ENCODE measurements around the gene RPRD1B. TPM values are rescaled to one million over a fixed set of nuclear protein-coding genes. Genes with fewer than 3 reads are reported as not detected.

The RPRD1B gene, protein sequence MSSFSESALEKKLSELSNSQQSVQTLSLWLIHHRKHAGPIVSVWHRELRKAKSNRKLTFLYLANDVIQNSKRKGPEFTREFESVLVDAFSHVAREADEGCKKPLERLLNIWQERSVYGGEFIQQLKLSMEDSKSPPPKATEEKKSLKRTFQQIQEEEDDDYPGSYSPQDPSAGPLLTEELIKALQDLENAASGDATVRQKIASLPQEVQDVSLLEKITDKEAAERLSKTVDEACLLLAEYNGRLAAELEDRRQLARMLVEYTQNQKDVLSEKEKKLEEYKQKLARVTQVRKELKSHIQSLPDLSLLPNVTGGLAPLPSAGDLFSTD
- total RNA-seq (10 to 100 TPM; 66.9 to 88.5 (median 69.1) TPM), polyA plus RNA-seq (18.5 TPM)
- long read RNA-seq, donor 1, transcript RPRD1B-201 (7 exons, 3,874 nt), result major isoform, 14 of 53 reads
- long read RNA-seq, donor 1, transcript RPRD1B-204 (2 exons, 571 nt), result minor isoform, 5 of 53 reads
- long read RNA-seq, donor 1, transcript RPRD1B-205 (2 exons, 554 nt), result minor isoform, 9 of 53 reads
- long read RNA-seq, donor 1, partial matches to known transcripts, result 13 of 53 reads
- long read RNA-seq, donor 1, other reads (novel, unspliced or antisense), result 12 of 53 reads
- long read RNA-seq, donor 2, transcript RPRD1B-201 (7 exons, 3,874 nt), result major isoform, 8 of 22 reads
- long read RNA-seq, donor 2, partial matches to known transcripts, result 1 of 22 reads
- long read RNA-seq, donor 2, other reads (novel, unspliced or antisense), result 9 of 22 reads
- long read RNA-seq, donor 3, transcript RPRD1B-201 (7 exons, 3,874 nt), result major isoform, 77 of 239 reads
- long read RNA-seq, donor 3, transcript RPRD1B-204 (2 exons, 571 nt), result minor isoform, 18 of 239 reads
- long read RNA-seq, donor 3, transcript RPRD1B-205 (2 exons, 554 nt), result minor isoform, 53 of 239 reads
- long read RNA-seq, donor 3, partial matches to known transcripts, result 58 of 239 reads
- long read RNA-seq, donor 3, other reads (novel, unspliced or antisense), result 33 of 239 reads
- long read RNA-seq, donor 4, transcript RPRD1B-201 (7 exons, 3,874 nt), result major isoform, 6 of 27 reads
- long read RNA-seq, donor 4, partial matches to known transcripts, result 0 of 27 reads
- long read RNA-seq, donor 4, other reads (novel, unspliced or antisense), result 14 of 27 reads

DNA sequence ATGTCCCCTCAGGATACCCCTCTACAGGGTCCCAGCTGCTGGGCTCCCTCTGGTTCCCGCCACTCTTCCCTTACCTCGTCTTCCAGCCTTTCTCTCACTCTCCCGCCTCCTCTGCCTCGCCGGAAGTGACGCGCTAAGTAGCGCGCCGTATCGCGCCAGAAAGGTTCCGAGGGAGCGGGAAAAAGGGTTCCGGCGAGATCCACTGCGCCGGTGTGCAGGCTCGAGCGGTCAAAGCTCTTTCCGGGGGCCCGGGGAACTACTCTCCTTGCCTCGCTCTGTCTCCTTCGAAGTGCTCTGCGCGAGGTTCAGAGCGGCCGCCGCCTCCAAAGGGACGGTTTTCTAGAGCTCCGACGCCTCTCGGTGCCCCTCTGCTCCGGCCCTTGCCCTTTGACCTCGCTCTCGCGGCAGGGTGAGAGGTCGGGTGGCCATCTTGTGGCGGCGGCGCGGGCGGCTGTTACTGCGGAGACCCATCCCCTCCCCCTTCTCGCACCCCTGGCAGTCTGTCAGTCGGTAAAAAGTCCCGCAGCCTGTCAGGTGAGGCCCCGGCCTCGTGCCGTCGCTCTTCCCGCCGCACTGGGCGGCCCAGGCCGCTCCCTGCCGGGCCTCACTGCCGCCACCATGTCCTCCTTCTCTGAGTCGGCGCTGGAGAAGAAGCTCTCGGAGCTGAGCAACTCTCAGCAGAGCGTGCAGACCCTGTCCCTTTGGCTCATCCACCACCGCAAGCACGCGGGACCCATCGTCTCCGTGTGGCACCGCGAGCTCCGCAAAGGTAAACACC lies at the start of gene RPRD1B, which contains the start of gene TTI1:
RPRD1B (plus strand) TSS at position 417 of the 778 bp plus-strand sequence; CDS start at position 619, 202 bp downstream.
TTI1 (minus strand) TSS at position 127 of the 778 bp plus-strand sequence. CDS start 19,640 bp downstream, outside the sequence.
- intact Hi-C loops (cut with DNase I), result no loop called here
- DNase-seq (peak; percentile 91 to 96 (median 95)), ATAC-seq (peak; percentile 97)
- Histone ChIP-seq H3K9me3 (ENCODE audit: control insufficient read depth, low read length) (no peaks in the 10 kb centered on the region), H3K4me1 (ENCODE audit: control insufficient read depth, insufficient read depth, low read length) (peaks cover 9% of the 10 kb centered on the region), H3K27me3 (ENCODE audit: control insufficient read depth, insufficient read depth) (no peaks in the 10 kb centered on the region), H3K27ac (ENCODE audit: low read length) (peak within 1 kb of the TSS; percentile 83), H3K4me3 (ENCODE audit: low read length) (peak within 1 kb of the TSS; percentile 82)
- WGBS, result under 1% methylated on average over 69 of the region's 69 CpGs

DNA sequence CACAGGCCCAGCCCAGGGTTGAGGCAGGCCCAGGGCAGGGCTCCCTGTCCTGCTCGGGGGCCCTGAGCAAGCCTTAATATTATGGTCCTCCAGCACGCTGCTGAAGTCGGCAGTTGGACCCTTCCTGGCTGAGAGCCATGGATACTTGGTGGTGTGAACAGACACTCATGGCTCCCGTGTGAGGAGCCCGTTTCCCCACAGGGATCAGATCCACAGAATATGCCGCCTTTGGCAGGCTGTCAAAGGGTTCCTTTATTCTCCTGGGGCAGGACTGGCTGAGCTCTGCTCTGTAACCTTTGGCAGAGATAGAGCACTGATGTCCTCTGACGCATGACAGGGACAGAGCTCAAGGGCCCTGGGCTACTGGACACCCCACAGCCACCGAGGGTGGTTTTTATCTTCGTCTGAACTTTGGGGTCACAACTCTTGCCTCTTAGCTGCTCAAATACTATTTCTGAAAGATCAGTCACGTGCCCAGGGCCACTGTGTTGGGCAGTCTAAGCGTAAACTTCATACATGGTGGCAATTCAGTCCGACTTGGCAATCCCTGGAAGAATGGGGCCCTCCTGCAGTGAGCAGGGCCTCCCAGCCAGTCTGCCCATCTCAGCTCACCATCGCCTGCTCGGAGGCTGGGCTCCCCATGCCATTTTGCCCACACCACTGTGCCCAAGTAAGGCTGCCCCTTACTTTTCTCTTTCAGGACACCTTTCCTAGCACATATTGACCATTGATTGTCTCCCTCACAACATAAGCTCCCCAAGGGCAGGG lies 49.3 kb upstream of the RPRD1B start:
- DNase-seq, result peak; percentile 54 to 69 (median 63)
- Histone ChIP-seq H3K27me3 (ENCODE audit: control insufficient read depth, insufficient read depth) (no peaks in the 10 kb centered on the region), H3K4me3 (ENCODE audit: low read length) (no peak overlapping the region), H3K9me3 (ENCODE audit: control insufficient read depth, low read length) (no peaks in the 10 kb centered on the region), H3K27ac (ENCODE audit: low read length) (peak overlapping the region; percentile 78), H3K4me1 (ENCODE audit: control insufficient read depth, insufficient read depth, low read length) (peaks cover 13% of the 10 kb centered on the region)
- intact Hi-C loops (cut with DNase I), result no loop called here
- 49% methylated on average over 14 of the region's 14 CpGs for WGBS
- ATAC-seq, result peak; percentile 39 to 81

DNA sequence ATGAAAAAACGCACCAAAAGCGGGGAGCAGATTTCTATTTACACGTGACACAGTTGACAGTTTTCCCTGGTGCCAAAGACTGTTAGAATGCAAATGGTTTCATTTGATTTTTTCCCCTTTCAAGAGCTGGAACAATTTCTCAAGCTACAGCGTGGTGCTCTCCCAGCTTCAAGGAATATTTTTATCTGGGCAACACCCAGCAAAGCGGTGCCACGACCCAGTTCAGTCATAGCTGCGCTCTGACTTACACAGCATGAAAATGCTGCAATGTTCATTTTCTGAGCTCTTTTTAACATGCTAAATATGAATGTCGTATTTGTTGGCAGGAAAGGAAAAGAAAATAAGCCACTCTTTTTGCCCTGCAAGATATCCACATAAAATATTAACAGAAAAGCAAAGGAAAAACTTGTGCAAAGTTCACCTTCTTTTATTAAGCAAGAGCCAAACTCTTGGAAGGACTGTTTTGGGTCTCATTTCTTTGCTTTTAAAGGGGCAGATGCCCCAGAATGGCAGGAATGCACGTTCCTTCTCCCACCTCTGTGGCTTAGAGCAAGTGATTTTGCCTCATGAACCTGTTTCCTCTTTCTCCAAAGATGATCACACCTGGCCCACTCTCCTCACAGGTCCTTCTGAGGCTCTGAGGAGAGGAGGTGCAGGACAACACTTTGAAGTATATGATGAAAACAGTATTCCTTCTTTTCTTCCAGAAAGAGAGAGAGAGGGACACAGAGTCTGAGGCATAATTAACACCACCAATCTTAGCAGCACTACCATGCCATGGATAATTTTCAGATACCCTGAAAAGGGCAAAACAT lies 47.3 kb upstream of the RPRD1B start:
- WGBS, result 52% methylated on average over 9 of the region's 9 CpGs
- intact Hi-C loops (cut with DNase I), result no loop called here
- Histone ChIP-seq H3K4me1 (ENCODE audit: control insufficient read depth, insufficient read depth, low read length) (peaks cover 21% of the 10 kb centered on the region), H3K27ac (ENCODE audit: low read length) (peak overlapping the region; percentile 92), H3K4me3 (ENCODE audit: low read length) (no peak overlapping the region), H3K27me3 (ENCODE audit: control insufficient read depth, insufficient read depth) (no peaks in the 10 kb centered on the region), H3K9me3 (ENCODE audit: control insufficient read depth, low read length) (no peaks in the 10 kb centered on the region)
- ATAC-seq (no peak), DNase-seq (no peak)

DNA sequence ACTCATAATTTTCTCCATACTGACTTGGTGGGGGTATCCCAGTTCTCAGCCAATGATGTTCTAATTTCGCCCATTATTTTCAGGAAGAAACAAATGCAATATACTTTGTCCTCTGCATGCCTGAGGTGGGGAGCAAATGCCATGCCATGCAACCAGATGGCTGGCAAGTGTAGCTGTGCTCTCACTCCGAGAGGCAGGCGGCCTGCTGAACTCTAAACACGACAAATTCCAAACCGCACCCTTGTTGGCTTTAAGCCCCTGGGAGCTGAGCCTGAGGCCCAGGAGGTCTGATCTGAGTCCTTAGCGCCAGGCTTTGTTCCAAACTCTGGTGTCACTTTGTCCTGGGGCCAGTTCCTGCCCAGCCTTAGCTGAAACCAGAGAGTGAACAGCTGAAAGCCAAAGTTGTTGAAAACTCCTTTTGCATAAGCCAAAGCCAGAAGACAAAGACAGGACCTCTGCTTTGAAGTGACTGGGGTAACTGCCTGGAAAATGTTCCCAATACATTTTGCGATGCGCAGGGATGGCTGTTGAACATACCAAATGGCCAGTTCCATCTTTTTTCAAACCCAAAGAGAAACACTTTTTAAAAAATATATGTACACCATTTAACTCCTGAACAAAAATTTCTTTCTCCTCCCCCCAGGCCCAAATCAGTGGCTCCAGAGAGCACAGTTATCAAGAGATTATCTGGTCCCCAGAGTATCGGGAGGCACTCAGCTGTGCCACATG lies 46.5 kb upstream of the RPRD1B start:
- DNase-seq, result peak; percentile 75 to 89 (median 85)
- WGBS, result 43% methylated on average over 9 of the region's 9 CpGs
- H3K4me1 ChIP-seq (ENCODE audit: control insufficient read depth, insufficient read depth, low read length), result peaks cover 23% of the 10 kb centered on the region
- no peaks in the 10 kb centered on the region for H3K9me3 ChIP-seq (ENCODE audit: control insufficient read depth, low read length)
- no peak overlapping the region for H3K4me3 ChIP-seq (ENCODE audit: low read length)
- peak; percentile 62 to 73 for ATAC-seq
- intact Hi-C loops (cut with DNase I), result no loop called here
- H3K27ac ChIP-seq (ENCODE audit: low read length), result peak overlapping the region; percentile 96
- no peaks in the 10 kb centered on the region for H3K27me3 ChIP-seq (ENCODE audit: control insufficient read depth, insufficient read depth)

DNA sequence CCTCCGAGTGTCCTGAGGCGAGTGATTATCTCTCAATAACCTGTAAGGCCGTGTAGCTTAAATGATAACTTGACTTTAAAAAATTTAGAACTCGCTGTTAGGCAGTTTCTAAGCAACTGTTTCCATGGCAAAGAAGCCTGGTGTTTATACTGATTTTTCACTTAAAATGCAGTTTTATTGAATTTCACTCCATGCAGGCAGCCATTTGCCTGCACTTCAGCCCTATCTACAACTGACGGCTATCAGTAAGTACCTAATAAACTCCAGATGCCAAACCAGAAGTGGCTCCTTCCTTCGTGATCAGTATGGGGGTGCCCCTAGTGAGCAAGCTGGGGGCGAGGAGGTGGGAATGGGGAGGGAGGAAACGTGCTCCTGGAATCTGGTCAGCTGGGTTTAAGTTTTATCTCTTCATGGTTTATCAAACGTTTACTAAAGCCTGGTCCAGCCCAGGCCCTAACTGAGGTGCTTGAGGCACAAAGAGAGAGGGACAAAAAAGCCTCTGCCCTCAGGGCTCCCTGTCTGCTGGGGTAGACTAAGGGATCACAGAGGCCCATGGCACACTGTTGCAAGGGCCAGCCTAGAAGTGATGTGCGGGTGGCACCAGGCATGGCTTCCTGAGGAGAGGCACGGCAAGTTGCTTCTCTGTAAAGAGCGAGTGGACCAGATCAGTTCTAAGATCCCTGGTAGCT lies 45.8 kb upstream of the RPRD1B start:
- Histone ChIP-seq H3K9me3 (ENCODE audit: control insufficient read depth, low read length) (no peaks in the 10 kb centered on the region), H3K4me1 (ENCODE audit: control insufficient read depth, insufficient read depth, low read length) (peaks cover 23% of the 10 kb centered on the region), H3K27me3 (ENCODE audit: control insufficient read depth, insufficient read depth) (no peaks in the 10 kb centered on the region), H3K27ac (ENCODE audit: low read length) (peak overlapping the region; percentile 96), H3K4me3 (ENCODE audit: low read length) (no peak overlapping the region)
- WGBS, result 60% methylated on average over 12 of the region's 12 CpGs
- DNase-seq (no peak), ATAC-seq (no peak)
- intact Hi-C loops (cut with DNase I), result no loop called here

DNA sequence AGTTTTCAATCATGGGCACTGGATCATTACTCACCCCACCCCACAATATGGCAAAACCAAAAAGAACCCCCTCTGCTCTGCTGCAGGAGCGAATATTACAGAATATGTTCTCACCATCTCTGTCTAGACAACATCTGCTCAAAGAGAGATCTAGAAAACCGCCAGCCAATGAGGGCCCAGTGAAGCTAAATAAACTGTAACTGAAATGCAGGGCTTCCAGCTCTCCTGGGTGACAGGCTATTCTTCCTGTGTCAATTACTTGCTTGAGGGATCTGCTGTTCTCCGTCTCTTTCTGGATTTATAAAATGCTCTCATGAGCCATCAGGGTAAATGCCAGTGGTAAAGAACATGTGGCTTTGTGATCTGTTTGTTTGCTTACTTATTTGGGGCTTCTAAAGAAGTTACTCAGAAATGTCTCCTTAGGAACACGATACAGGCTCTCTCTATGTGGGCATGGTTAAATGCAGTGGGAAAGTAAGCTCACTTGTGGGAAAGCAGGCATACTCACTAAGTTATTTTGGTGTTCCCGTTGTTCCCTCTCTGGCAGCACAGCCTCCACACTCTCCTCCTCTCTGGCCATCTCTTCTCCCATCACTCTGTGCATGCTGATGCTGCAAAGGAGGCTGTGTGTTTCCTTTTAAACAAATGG lies 45.1 kb upstream of the RPRD1B start:
- Histone ChIP-seq H3K9me3 (ENCODE audit: control insufficient read depth, low read length) (no peaks in the 10 kb centered on the region), H3K27ac (ENCODE audit: low read length) (peak overlapping the region; percentile 96), H3K27me3 (ENCODE audit: control insufficient read depth, insufficient read depth) (no peaks in the 10 kb centered on the region), H3K4me1 (ENCODE audit: control insufficient read depth, insufficient read depth, low read length) (peaks cover 22% of the 10 kb centered on the region), H3K4me3 (ENCODE audit: low read length) (no peak overlapping the region)
- DNase-seq, result no peak
- WGBS, result 81% methylated on average over 5 of the region's 5 CpGs
- intact Hi-C loops (cut with DNase I), result no loop called here
- ATAC-seq, result no peak

DNA sequence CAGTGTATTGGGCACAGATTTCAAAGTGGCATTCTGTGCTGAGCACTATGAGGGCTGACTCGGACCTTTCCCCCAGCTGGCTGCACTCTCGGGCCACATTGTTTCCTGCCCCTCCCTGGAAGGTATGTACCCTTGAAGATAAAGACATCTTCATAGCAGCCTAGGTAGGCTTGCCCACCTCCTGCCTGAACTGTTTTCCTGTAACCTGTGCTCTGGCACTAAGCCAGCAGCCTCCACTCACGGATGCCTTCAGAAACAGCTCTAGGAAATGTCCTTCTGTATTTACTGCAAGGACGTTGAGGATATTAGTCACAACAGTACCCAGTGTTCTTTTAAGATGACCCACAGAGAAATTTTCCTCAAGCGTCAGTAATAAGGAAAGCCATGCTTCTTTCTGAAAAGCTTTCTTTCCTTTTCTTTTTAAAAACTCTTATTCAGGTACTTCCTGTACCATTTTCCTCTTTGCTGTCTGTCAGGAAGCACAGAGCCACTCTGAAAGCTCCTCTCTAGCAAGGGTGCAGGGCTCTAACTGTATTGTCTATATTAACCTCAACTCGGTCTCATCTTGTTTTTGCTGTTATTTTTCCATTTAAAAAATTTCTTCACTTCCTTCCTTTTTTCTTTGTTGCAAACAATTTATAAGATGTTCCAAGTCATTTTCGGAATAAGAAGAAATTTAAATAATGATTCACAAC lies 43.8 kb upstream of the RPRD1B start:
- ATAC-seq, result peak in 1 of 2 donors; percentile 5
- Histone ChIP-seq H3K9me3 (ENCODE audit: control insufficient read depth, low read length) (no peaks in the 10 kb centered on the region), H3K4me3 (ENCODE audit: low read length) (no peak overlapping the region), H3K27ac (ENCODE audit: low read length) (peak overlapping the region; percentile 58), H3K27me3 (ENCODE audit: control insufficient read depth, insufficient read depth) (no peaks in the 10 kb centered on the region), H3K4me1 (ENCODE audit: control insufficient read depth, insufficient read depth, low read length) (peaks cover 17% of the 10 kb centered on the region)
- intact Hi-C loops (cut with DNase I), result loop anchor here (5.0 to 10.0 kb wide), 3 partner anchors 82 to 425 kb away; partner anchors contain the start of gene VSTM2L (in 2 of the 4)
- DNase-seq, result peak in 2 of 3 donors; percentile 35 to 60
- WGBS, result 51% methylated on average over 7 of the region's 7 CpGs

Data from right cardiac atrium (tissue), 5 donors.